Measurements from ENCODE around the gene GNG13. TPM values are rescaled to one million over a fixed set of nuclear protein-coding genes. Genes with fewer than 3 reads are reported as not detected.

Gene GNG13
- total and polyA plus RNA-seq, 2 of the 4 experiments (the other 2 are of a cell fraction), result not detected

GRCh38 chr16:763369-764183, 37.0 kb downstream of the GNG13 start:
- ChIA-PET CTCF (no interaction called here), POLR2A (ENCODE audit: unreplicated experiment) (no interaction called here)
- Histone ChIP-seq H2AFZ (replicated peaks; ENCODE audit: low read length, poor library complexity) (no peak overlapping the region), H2BK20ac (ENCODE audit: low read depth, low read length) (no peak overlapping the region), H4K5ac (ENCODE audit: low read depth, low read length) (no peak overlapping the region), H3K4ac (ENCODE audit: low read depth, low read length) (no peak overlapping the region), H3K27ac (ENCODE audit: insufficient read depth, low read length) (no peak overlapping the region), H3K36me3 (ENCODE audit: control insufficient read depth, insufficient read depth, low read length) (no peaks in the 10 kb centered on the region), H4K20me1 (ENCODE audit: insufficient read depth, low read length) (no peaks in the 10 kb centered on the region), H3K4me2 (ENCODE audit: low read depth, low read length) (no peak overlapping the region), H3K27me3 (ENCODE audit: control insufficient read depth, insufficient read depth, low read length) (peaks cover 4% of the 10 kb centered on the region; the same call in 1 of the 2 replicates), H3K4me3 (ENCODE audit: insufficient read depth, low read depth, low read length) (no peak overlapping the region), H2AK5ac (ENCODE audit: low read depth, low read length) (no peak overlapping the region), H3K56ac (ENCODE audit: extremely low read depth, insufficient read depth, low read length) (no peak overlapping the region), H2AK9ac (replicated peaks; ENCODE audit: low read depth, low read length, poor library complexity) (no peak overlapping the region), H2BK15ac (ENCODE audit: low read depth, low read length) (no peak overlapping the region), H3K9me3 (ENCODE audit: control insufficient read depth, insufficient read depth, low read length) (no peaks in the 10 kb centered on the region), H3K23ac (ENCODE audit: low read depth, low read length) (no peak overlapping the region), H2BK120ac (ENCODE audit: low read depth, low read length) (no peak overlapping the region), H3K79me1 (ENCODE audit: low read depth in 1 of 2, low read length in 2 of 2) (no peaks in the 10 kb centered on the region), H3K14ac (replicated peaks; ENCODE audit: low read depth, low read length) (no peak overlapping the region), H3K9me1 (ENCODE audit: insufficient read depth, low read length) (no peaks in the 10 kb centered on the region), H3K18ac (ENCODE audit: low read depth, low read length) (no peak overlapping the region), H3K9ac (ENCODE audit: low read depth, low read length) (no peak overlapping the region), H2BK5ac (ENCODE audit: low read depth, low read length, poor library complexity, severe bottlenecking) (no peak overlapping the region), H4K8ac (ENCODE audit: low read depth in 2 of 2, low read length in 2 of 2) (no peak overlapping the region), H4K91ac (ENCODE audit: insufficient read depth, low read depth, low read length) (no peak overlapping the region), H3K4me1 (ENCODE audit: control insufficient read depth, insufficient read depth, low read length) (no peaks in the 10 kb centered on the region)
- 79% methylated on average over 12 of the region's 21 CpGs; no CpG with 5 or more reads in 1 of the 2 experiments for WGBS, 2 experiments (ENCODE audit: extremely low coverage in 2 of 2, insufficient read length in 1 of 2)
- no peak for ATAC-seq (ENCODE audit: low read depth)
- TF ChIP-seq CTCF (conservative IDR thresholded peaks at IDR 0.05; ENCODE audit: low read depth, low read length) (no peak), FOS (IDR thresholded peaks at IDR 0.05; ENCODE audit: low read depth, low read length) (no peak), CEBPB (IDR thresholded peaks at IDR 0.05; ENCODE audit: low read depth, low read length) (no peak), USF2 (IDR thresholded peaks at IDR 0.05; ENCODE audit: low read depth, low read length) (no peak), RFX5 (IDR thresholded peaks at IDR 0.05; ENCODE audit: low read depth, low read length) (no peak), NFE2L2 (IDR thresholded peaks at IDR 0.05; ENCODE audit: low read depth, low read length) (no peak), RAD21 (IDR thresholded peaks at IDR 0.05; ENCODE audit: low read length) (no peak), SMC3 (IDR thresholded peaks at IDR 0.05; ENCODE audit: low read depth, low read length) (no peak), MXI1 (IDR thresholded peaks at IDR 0.05; ENCODE audit: borderline replicate concordance, low read depth, low read length) (no peak), POLR2A (IDR thresholded peaks at IDR 0.05; ENCODE audit: low read depth, low read length) (no peak), CHD1 (IDR thresholded peaks at IDR 0.05; ENCODE audit: low read depth, low read length) (no peak), RCOR1 (IDR thresholded peaks at IDR 0.05; ENCODE audit: insufficient replicate concordance, low read length) (no peak), MAZ (IDR thresholded peaks at IDR 0.05; ENCODE audit: borderline replicate concordance, low read depth, low read length) (no peak), BHLHE40 (IDR thresholded peaks at IDR 0.05; ENCODE audit: low read depth, low read length) (no peak), MAFK (IDR thresholded peaks at IDR 0.05; ENCODE audit: low read depth, low read length) (no peak)
- TF ChIP-seq, protein P1, sequence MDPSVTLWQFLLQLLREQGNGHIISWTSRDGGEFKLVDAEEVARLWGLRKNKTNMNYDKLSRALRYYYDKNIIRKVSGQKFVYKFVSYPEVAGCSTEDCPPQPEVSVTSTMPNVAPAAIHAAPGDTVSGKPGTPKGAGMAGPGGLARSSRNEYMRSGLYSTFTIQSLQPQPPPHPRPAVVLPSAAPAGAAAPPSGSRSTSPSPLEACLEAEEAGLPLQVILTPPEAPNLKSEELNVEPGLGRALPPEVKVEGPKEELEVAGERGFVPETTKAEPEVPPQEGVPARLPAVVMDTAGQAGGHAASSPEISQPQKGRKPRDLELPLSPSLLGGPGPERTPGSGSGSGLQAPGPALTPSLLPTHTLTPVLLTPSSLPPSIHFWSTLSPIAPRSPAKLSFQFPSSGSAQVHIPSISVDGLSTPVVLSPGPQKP (IDR thresholded peaks at IDR 0.05; ENCODE audit: borderline replicate concordance, low read depth, low read length), result no peak
- intact Hi-C loops (cut with micrococcal nuclease) (no loop called here), in situ Hi-C loops (cut with MboI; ENCODE audit: low sequenced_read_pairs) (no loop called here), dilution Hi-C loops (cut with HindIII; ENCODE audit: low sequenced_read_pairs, unreplicated experiment) (no loop called here)
- no TSS peak for BruUV-seq (replicated peaks)
- DNase-seq, result no peak

Data from IMR-90 (cell line).